DOHH2 (cell line): ENCODE measurements around the gene SH3GL1.

Experiments
- H3F3A ChIP-seq: fragments of 200-600 bp; sonication (generic), shearing (Covaris generic); 2 replicates; pipeline ENCODE4 v1.6.0; 2016; ENCODE audit warnings: antibody characterized with exemption, mild to moderate bottlenecking; ENCODE audit not compliant: control insufficient read depth, insufficient read depth
- H3K27ac ChIP-seq: fragments of 200-600 bp; sonication (generic); 2 replicates; pipeline ENCODE4 v1.5.1; 2014; ENCODE audit warnings: low read depth, mild to moderate bottlenecking, low read length, moderate library complexity
- H3K27me3 ChIP-seq: fragments of 200-600 bp; sonication (generic); 2 replicates; pipeline ENCODE4 v1.6.1; 2014; ENCODE audit warnings: mild to moderate bottlenecking, low read length, mixed read lengths; ENCODE audit not compliant: control insufficient read depth
- H3K36me3 ChIP-seq: fragments of 200-600 bp; sonication (generic); 2 replicates; pipeline ENCODE4 v1.6.1; 2014; ENCODE audit warnings: mild to moderate bottlenecking, low read length, moderate library complexity, mixed read lengths; ENCODE audit not compliant: control insufficient read depth
- H3K4me1 ChIP-seq: fragments of 200-600 bp; sonication (generic); 2 replicates; pipeline ENCODE4 v1.6.1; 2014; ENCODE audit warnings: mild to moderate bottlenecking, low read length, mixed read lengths; ENCODE audit not compliant: control insufficient read depth
- H3K4me2 ChIP-seq: fragments of 200-600 bp; sonication (generic); 2 replicates; pipeline ENCODE4 v1.6.0; 2014; ENCODE audit warnings: mild to moderate bottlenecking, low read length, moderate library complexity
- H3K4me3 ChIP-seq: fragments of 200-600 bp; sonication (generic); 2 replicates; pipeline ENCODE4 v1.5.1; 2014; ENCODE audit warnings: mild to moderate bottlenecking, low read length, mixed read lengths
- H3K79me2 ChIP-seq: fragments of 200-600 bp; sonication (generic); 2 replicates; pipeline ENCODE4 v1.6.1; 2014; ENCODE audit warnings: mild to moderate bottlenecking, low read length, mixed read lengths; ENCODE audit not compliant: control insufficient read depth
- H3K9me2 ChIP-seq: fragments of 200-600 bp; sonication (generic); replicated peaks from 2 replicates; pipeline ENCODE4 v1.6.1; 2014; ENCODE audit warnings: mild to moderate bottlenecking, low read length, mixed read lengths; ENCODE audit not compliant: control insufficient read depth
- H3K9me3 ChIP-seq: fragments of 200-600 bp; sonication (generic); 2 replicates; pipeline ENCODE4 v1.6.1; 2014; ENCODE audit warnings: antibody characterized with exemption, low read length, mixed read lengths; ENCODE audit not compliant: control insufficient read depth, insufficient read depth
- H4K20me1 ChIP-seq: fragments of 200-600 bp; sonication (generic); 2 replicates; pipeline ENCODE4 v1.6.0; 2014; ENCODE audit warnings: low read depth, mild to moderate bottlenecking, antibody characterized with exemption, low read length, moderate library complexity; ENCODE audit not compliant: control insufficient read depth, insufficient read depth
- EZH2phosphoT487 ChIP-seq: fragments of 200-600 bp; sonication (generic); IDR thresholded peaks from 2 replicates; pipeline ENCODE4 v1.6.1; 2017; ENCODE audit warnings: borderline replicate concordance, mild to moderate bottlenecking, antibody characterized with exemption, low read length, moderate library complexity, mixed read lengths
- TF ChIP-seq, protein P1 (sequence below): fragments of 200-600 bp; sonication (generic); IDR thresholded peaks from one replicate; pipeline ENCODE4 v1.5.1; 2014; ENCODE audit warnings: antibody characterized with exemption, mild to moderate bottlenecking, low read depth, low read length; ENCODE audit not compliant: poor library complexity, severe bottlenecking

Gene SH3GL1

GRCh38 chr19:4379383-4380253, 20.7 kb downstream of the SH3GL1 start:
- Histone ChIP-seq H3K4me2 (peak overlapping the region; percentile 66), H3K27ac (peak overlapping the region; percentile 27), H3K36me3 (peaks cover 2% of the 10 kb centered on the region; the same call in 1 of the 2 replicates), H3F3A (peaks cover 7% of the 10 kb centered on the region), H3K4me1 (peaks cover 69% of the 10 kb centered on the region), H4K20me1 (peaks cover 28% of the 10 kb centered on the region), H3K27me3 (no peaks in the 10 kb centered on the region), H3K79me2 (peaks cover 84% of the 10 kb centered on the region), H3K9me3 (no peaks in the 10 kb centered on the region), H3K9me2 (no peaks in the 10 kb centered on the region), H3K4me3 (peak overlapping the region; percentile 52)
- TF ChIP-seq, protein P1, sequence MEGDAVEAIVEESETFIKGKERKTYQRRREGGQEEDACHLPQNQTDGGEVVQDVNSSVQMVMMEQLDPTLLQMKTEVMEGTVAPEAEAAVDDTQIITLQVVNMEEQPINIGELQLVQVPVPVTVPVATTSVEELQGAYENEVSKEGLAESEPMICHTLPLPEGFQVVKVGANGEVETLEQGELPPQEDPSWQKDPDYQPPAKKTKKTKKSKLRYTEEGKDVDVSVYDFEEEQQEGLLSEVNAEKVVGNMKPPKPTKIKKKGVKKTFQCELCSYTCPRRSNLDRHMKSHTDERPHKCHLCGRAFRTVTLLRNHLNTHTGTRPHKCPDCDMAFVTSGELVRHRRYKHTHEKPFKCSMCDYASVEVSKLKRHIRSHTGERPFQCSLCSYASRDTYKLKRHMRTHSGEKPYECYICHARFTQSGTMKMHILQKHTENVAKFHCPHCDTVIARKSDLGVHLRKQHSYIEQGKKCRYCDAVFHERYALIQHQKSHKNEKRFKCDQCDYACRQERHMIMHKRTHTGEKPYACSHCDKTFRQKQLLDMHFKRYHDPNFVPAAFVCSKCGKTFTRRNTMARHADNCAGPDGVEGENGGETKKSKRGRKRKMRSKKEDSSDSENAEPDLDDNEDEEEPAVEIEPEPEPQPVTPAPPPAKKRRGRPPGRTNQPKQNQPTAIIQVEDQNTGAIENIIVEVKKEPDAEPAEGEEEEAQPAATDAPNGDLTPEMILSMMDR: no peak
- no peak for TF ChIP-seq EZH2phosphoT487

- Histone ChIP-seq H4K20me1 (peaks cover 35% of the 10 kb centered on the region), H3K36me3 (peaks cover 2% of the 10 kb centered on the region; the same call in 1 of the 2 replicates), H3K27ac (no peak overlapping the region), H3K79me2 (peaks cover 84% of the 10 kb centered on the region), H3K4me1 (peaks cover 71% of the 10 kb centered on the region), H3K27me3 (no peaks in the 10 kb centered on the region), H3K4me3 (peak overlapping the region; percentile 52), H3F3A (peaks cover 7% of the 10 kb centered on the region), H3K9me3 (no peaks in the 10 kb centered on the region), H3K4me2 (peak overlapping the region; percentile 66), H3K9me2 (no peaks in the 10 kb centered on the region)
- TF ChIP-seq EZH2phosphoT487: no peak
- TF ChIP-seq, protein P1: no peak
These were observed 21.5 kb downstream of the SH3GL1 start for GRCh38 chr19:4378886-4379285.

DNA sequence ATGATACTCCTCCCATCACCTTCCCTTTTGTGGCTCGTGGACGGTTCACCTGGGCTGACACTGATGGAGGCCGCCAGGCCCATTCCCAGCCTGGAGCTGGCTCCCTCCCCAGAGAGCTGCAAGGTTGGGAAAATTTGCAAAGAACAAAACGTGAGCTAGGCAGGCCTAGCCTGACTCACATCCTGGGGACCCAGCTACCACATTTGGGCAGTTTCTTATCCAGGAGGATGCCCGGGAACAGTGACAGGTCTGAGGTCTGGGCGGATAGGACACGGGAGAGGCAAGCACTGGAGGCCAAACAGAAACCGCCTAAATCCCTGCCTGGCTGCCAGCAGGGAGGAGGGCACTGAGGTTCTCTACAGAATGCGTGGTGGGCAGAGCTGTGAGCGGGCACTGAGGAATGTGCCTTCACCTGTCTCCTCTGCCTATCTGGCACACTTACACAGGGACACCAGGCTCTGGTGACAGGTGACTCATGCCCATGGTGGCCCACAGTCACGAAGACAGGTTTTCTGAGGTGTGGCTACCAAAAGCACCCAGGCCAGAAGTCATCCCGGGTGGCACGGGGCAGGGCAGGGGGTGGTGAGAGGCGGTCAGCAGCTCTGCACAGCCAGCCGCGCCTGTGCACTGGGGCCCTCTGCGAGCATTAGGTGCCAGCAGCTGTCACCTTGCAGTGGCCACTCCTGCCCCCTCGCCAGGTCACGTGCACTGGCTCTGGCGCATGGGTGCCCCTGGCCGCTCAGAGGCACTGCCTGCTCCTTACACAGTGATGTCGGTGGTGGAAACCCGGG, 23.2 kb downstream of the SH3GL1 start:
- H4K20me1 ChIP-seq: peaks cover 37% of the 10 kb centered on the region
- peaks cover 92% of the 10 kb centered on the region for H3K79me2 ChIP-seq
- H3K27ac ChIP-seq: no peak overlapping the region
- peaks cover 2% of the 10 kb centered on the region; the same call in 1 of the 2 replicates for H3K36me3 ChIP-seq
- TF ChIP-seq, protein P1: no peak
- no peak for TF ChIP-seq EZH2phosphoT487
- H3K9me2 ChIP-seq: no peaks in the 10 kb centered on the region
- peaks cover 7% of the 10 kb centered on the region for H3F3A ChIP-seq
- no peaks in the 10 kb centered on the region for H3K27me3 ChIP-seq
- H3K4me2 ChIP-seq: peak overlapping the region; percentile 67
- H3K9me3 ChIP-seq: no peaks in the 10 kb centered on the region
- peaks cover 72% of the 10 kb centered on the region for H3K4me1 ChIP-seq
- H3K4me3 ChIP-seq: no peak overlapping the region
